H9 (cell line): Measurements from ENCODE around the gene INPP5A. TPM values are rescaled to one million over a fixed set of nuclear protein-coding genes. Genes with fewer than 3 reads are reported as not detected.

ENCODE experiments used
- DNase-seq: peaks from one replicate; pipeline ENCODE4 v3.0.0-alpha.2; 2017
- H2AFZ ChIP-seq: one replicate; pipeline ENCODE4 v1.6.1; 2013; ENCODE audit warnings: mild to moderate bottlenecking, low read length, control low read depth, moderate library complexity
- H2AK5ac ChIP-seq: 2 replicates; pipeline ENCODE4 v1.6.1; 2013; ENCODE audit warnings: low read length, control low read depth, mixed read lengths; ENCODE audit not compliant: insufficient read length
- H2BK120ac ChIP-seq: one replicate; pipeline ENCODE4 v1.6.1; 2013; ENCODE audit warnings: low read depth, mild to moderate bottlenecking, low read length, control low read depth, inconsistent platforms; ENCODE audit not compliant: poor library complexity, severe bottlenecking
- H2BK12ac ChIP-seq: 2 replicates; pipeline ENCODE4 v1.6.1; 2013; ENCODE audit warnings: low read length, control low read depth, mixed read lengths, low read depth; ENCODE audit not compliant: insufficient read length
- H2BK15ac ChIP-seq: 2 replicates; pipeline ENCODE4 v1.6.1; 2013; ENCODE audit warnings: low read depth, low read length, control low read depth
- H2BK20ac ChIP-seq: one replicate; pipeline ENCODE4 v1.6.1; 2013; ENCODE audit warnings: low read depth, mild to moderate bottlenecking, low read length, control low read depth, inconsistent platforms; ENCODE audit not compliant: poor library complexity, severe bottlenecking
- H2BK5ac ChIP-seq: 2 replicates; pipeline ENCODE4 v1.6.1; 2013; ENCODE audit warnings: low read length, control low read depth, mixed read lengths; ENCODE audit not compliant: insufficient read length
- H3K14ac ChIP-seq: 2 replicates; pipeline ENCODE4 v1.6.1; 2013; ENCODE audit warnings: low read length, control low read depth; ENCODE audit not compliant: insufficient read depth
- H3K18ac ChIP-seq: 2 replicates; pipeline ENCODE4 v1.6.1; 2013; ENCODE audit warnings: low read depth, mild to moderate bottlenecking, mixed read lengths, low read length, control low read depth; ENCODE audit not compliant: insufficient read length
- H3K23ac ChIP-seq: 2 replicates; pipeline ENCODE4 v1.6.1; 2013; ENCODE audit warnings: low read length, control low read depth, mixed read lengths, low read depth; ENCODE audit not compliant: insufficient read length
- H3K23me2 ChIP-seq: 2 replicates; pipeline ENCODE4 v1.6.1; 2013; ENCODE audit warnings: low read depth, mild to moderate bottlenecking, mixed read lengths, low read length, control low read depth; ENCODE audit not compliant: insufficient read length, poor library complexity, severe bottlenecking
- H3K27ac ChIP-seq: 2 replicates; pipeline ENCODE4 v1.5.1; 2013; ENCODE audit warnings: low read length, control low read depth, mixed read lengths, low read depth; ENCODE audit not compliant: insufficient read length
- H3K27me3 ChIP-seq: 2 replicates; pipeline ENCODE4 v1.6.1; 2013; ENCODE audit warnings: low read length, control low read depth, inconsistent platforms; ENCODE audit not compliant: insufficient read depth
- H3K4ac ChIP-seq: 2 replicates; pipeline ENCODE4 v1.6.1; 2013; ENCODE audit warnings: low read depth, mild to moderate bottlenecking, control low read depth, inconsistent platforms, low read length, moderate library complexity
- H3K4me1 ChIP-seq: 2 replicates; pipeline ENCODE4 v1.6.1; 2013; ENCODE audit warnings: low read length, control low read depth, inconsistent platforms; ENCODE audit not compliant: insufficient read depth
- H3K4me2 ChIP-seq: 2 replicates; pipeline ENCODE4 v1.6.1; 2013; ENCODE audit warnings: low read length, control low read depth, mixed read lengths; ENCODE audit not compliant: insufficient read length, insufficient read depth
- H3K56ac ChIP-seq: 2 replicates; pipeline ENCODE4 v1.6.1; 2013; ENCODE audit warnings: low read depth, mild to moderate bottlenecking, mixed read lengths, low read length, control low read depth; ENCODE audit not compliant: insufficient read length
- H3K79me1 ChIP-seq: 2 replicates; pipeline ENCODE4 v1.6.1; 2013; ENCODE audit warnings: low read depth, mild to moderate bottlenecking, moderate library complexity, low read length, control low read depth, inconsistent platforms; ENCODE audit not compliant: insufficient read depth, poor library complexity, severe bottlenecking
- H3K79me2 ChIP-seq: 2 replicates; pipeline ENCODE4 v1.6.1; 2013; ENCODE audit warnings: low read length, control low read depth, inconsistent platforms; ENCODE audit not compliant: insufficient read depth
- H3K9ac ChIP-seq: 2 replicates; pipeline ENCODE4 v1.6.1; 2013; ENCODE audit warnings: low read length, control low read depth, mixed read lengths; ENCODE audit not compliant: insufficient read length; ENCODE audit errors: extremely low read depth
- H3K9me3 ChIP-seq: one replicate; pipeline ENCODE4 v1.6.1; 2013; ENCODE audit warnings: low read depth, low read length, inconsistent platforms; ENCODE audit not compliant: control insufficient read depth
- H3T11ph ChIP-seq: one replicate; pipeline ENCODE4 v1.6.1; 2013; ENCODE audit warnings: mild to moderate bottlenecking, low read length, control low read depth, inconsistent platforms
- H4K20me1 ChIP-seq: one replicate; pipeline ENCODE4 v1.6.1; 2013; ENCODE audit not compliant: control insufficient read depth, insufficient read length, insufficient read depth
- H4K5ac ChIP-seq: 2 replicates; pipeline ENCODE4 v1.6.1; 2013; ENCODE audit warnings: low read depth, mild to moderate bottlenecking, mixed read lengths, low read length, control low read depth; ENCODE audit not compliant: insufficient read length
- H4K8ac ChIP-seq: replicated peaks from 2 replicates; pipeline ENCODE4 v1.6.1; 2013; ENCODE audit warnings: low read length, control low read depth, mixed read lengths, low read depth; ENCODE audit not compliant: insufficient read length
- H4K91ac ChIP-seq: 2 replicates; pipeline ENCODE4 v1.6.1; 2013; ENCODE audit warnings: low read depth, mild to moderate bottlenecking, moderate library complexity, mixed read lengths, low read length, control low read depth; ENCODE audit not compliant: insufficient read length
- H3K27ac Mint-ChIP-seq, 3 experiments: 2 replicates in 2 of 3; 3 replicates in 1 of 3; pipeline ENCODE4 v1.8.0; 2020 to 2021; ENCODE audit warnings: mixed read lengths in 3 of 3, mild to moderate bottlenecking in 1 of 3, moderate library complexity in 1 of 3
- H3K27me3 Mint-ChIP-seq: 2 replicates; pipeline ENCODE4 v1.8.0; 2021; ENCODE audit warnings: low read depth, mild to moderate bottlenecking, moderate library complexity, mixed read lengths
- H3K36me3 Mint-ChIP-seq, 3 experiments: 2 replicates in 2 of 3; 3 replicates in 1 of 3; pipeline ENCODE4 v1.8.0; 2020 to 2021; ENCODE audit warnings: low read depth in 3 of 3, mixed read lengths in 3 of 3; ENCODE audit not compliant: insufficient read depth in 1 of 3
- H3K4me1 Mint-ChIP-seq, 2 experiments: 2 replicates each; pipeline ENCODE4 v1.8.0; 2020; ENCODE audit warnings: mixed read lengths in 2 of 2
- H3K4me3 Mint-ChIP-seq, 2 experiments: 2 replicates in 1 of 2; 3 replicates in 1 of 2; pipeline ENCODE4 v1.8.0; 2020 to 2021; ENCODE audit warnings: mild to moderate bottlenecking in 2 of 2, mixed read lengths in 2 of 2, moderate library complexity in 1 of 2
- H3K9me3 Mint-ChIP-seq, 2 experiments: 2 replicates in 1 of 2; 3 replicates in 1 of 2; pipeline ENCODE4 v1.8.0; 2020; ENCODE audit warnings: mild to moderate bottlenecking in 2 of 2, mixed read lengths in 2 of 2, moderate library complexity in 1 of 2
- WGBS: extraction: QIAGEN DNeasy Blood & Tissue Kit; methylation state at CpG from one replicate; pipeline ENCODE4 v1.1.7; 2013; ENCODE audit warnings: missing lambda C conversion rate, low lambda C conversion rate, mixed read lengths; ENCODE audit not compliant: insufficient read length; ENCODE audit errors: extremely low coverage; 5-methylcytosine and 5-hydroxymethylcytosine counted together
- total RNA-seq: library from RNA; stranded (reverse); gene quantifications from 2 replicates; pipeline ENCODE4 v1.2.1, GENCODE V29; 2021
- TF ChIP-seq, protein P1 (sequence below): fragments of 200-600 bp; sonication (generic); conservative IDR thresholded peaks from 3 replicates; pipeline ENCODE4 v1.8.0; 2021; ENCODE audit warnings: antibody characterized with exemption, mild to moderate bottlenecking

Gene INPP5A
- total RNA-seq, 1 experiment from 2014 or later: 17.7 TPM

DNA sequence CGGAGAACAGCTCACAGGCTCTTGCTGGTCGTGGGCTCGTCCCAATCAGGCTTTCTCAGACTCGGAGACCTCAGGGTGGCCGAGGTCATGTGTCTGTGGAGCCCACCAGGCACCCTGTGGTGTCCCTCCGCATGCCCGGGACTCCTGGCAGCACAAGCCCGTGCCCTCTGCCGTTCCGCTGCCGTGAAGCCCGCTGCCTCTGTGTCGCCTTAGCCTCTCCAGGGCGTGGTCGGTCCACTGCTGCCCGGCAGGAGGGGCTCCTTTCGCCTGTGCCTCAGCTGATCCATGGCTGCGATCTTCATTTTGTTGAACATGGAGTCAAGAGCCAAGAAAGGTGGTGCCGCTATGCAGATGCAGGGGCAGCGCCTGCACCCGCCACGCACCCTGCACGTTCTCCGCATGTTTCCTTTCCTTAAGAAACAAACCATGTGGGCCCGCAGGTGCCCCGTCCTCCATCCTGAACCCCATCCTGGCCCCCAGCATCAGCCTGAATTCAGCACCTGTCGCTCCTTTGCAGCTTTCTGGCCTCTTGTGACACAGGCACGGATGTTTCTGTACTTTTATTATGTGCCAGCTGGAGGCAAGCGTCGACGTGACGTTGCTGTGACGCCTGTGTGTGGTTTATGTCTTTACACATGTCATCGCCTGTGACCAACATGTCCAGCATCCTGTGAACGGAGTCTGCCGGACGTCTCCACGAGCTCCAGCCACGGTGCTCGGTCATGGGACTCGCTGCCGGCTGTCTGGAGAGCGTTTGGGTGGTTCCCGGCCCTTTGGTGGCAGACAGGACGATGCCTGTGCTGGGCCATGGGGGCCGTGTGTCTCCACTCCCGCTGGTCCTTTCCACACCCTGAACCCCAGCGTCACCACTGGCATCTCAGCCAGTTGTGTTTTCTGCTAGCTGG, 178.4 kb downstream of the INPP5A start:
- H3K27ac ChIP-seq: no peak overlapping the region
- H3K4me1 Mint-ChIP-seq: peaks cover 10 to 24% of the 10 kb centered on the region in 2 experiments
- H3K36me3 Mint-ChIP-seq: peaks cover 0 to 3% (median 0%) of the 10 kb centered on the region in 3 experiments; a peak in 3 of 7 replicates
- TF ChIP-seq, protein P1, sequence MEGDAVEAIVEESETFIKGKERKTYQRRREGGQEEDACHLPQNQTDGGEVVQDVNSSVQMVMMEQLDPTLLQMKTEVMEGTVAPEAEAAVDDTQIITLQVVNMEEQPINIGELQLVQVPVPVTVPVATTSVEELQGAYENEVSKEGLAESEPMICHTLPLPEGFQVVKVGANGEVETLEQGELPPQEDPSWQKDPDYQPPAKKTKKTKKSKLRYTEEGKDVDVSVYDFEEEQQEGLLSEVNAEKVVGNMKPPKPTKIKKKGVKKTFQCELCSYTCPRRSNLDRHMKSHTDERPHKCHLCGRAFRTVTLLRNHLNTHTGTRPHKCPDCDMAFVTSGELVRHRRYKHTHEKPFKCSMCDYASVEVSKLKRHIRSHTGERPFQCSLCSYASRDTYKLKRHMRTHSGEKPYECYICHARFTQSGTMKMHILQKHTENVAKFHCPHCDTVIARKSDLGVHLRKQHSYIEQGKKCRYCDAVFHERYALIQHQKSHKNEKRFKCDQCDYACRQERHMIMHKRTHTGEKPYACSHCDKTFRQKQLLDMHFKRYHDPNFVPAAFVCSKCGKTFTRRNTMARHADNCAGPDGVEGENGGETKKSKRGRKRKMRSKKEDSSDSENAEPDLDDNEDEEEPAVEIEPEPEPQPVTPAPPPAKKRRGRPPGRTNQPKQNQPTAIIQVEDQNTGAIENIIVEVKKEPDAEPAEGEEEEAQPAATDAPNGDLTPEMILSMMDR: no peak
- no peak overlapping the region for H2BK15ac ChIP-seq
- H3K4ac ChIP-seq: no peak overlapping the region
- H3K23ac ChIP-seq: no peak overlapping the region
- H3K27me3 ChIP-seq: no peaks in the 10 kb centered on the region
- no peak for DNase-seq
- peaks cover 3% of the 10 kb centered on the region; the same call in 1 of the 2 replicates for H3K27me3 Mint-ChIP-seq
- no peaks in the 10 kb centered on the region for H3K4me1 ChIP-seq
- H3T11ph ChIP-seq: no peak overlapping the region
- peaks cover 0 to 7% of the 10 kb centered on the region in 2 experiments; a peak in 3 of 5 replicates for H3K9me3 Mint-ChIP-seq
- H3K14ac ChIP-seq: peak overlapping the region; percentile 8; the same call in 1 of the 2 replicates
- H4K20me1 ChIP-seq: no peaks in the 10 kb centered on the region
- H3K9me3 ChIP-seq: no peaks in the 10 kb centered on the region
- no peak overlapping the region for H4K91ac ChIP-seq
- no peak overlapping the region for H3K27ac Mint-ChIP-seq
- H3K79me2 ChIP-seq: no peaks in the 10 kb centered on the region
- no peak overlapping the region for H2BK5ac ChIP-seq
- no peaks in the 10 kb centered on the region for H3K79me1 ChIP-seq
- H3K18ac ChIP-seq: no peak overlapping the region
- no peak overlapping the region for H2BK120ac ChIP-seq
- no peak overlapping the region for H4K5ac ChIP-seq
- no peak overlapping the region for H3K4me3 Mint-ChIP-seq
- no peak overlapping the region for H4K8ac ChIP-seq
- no peak overlapping the region for H2BK12ac ChIP-seq
- H2BK20ac ChIP-seq: no peak overlapping the region
- H3K9ac ChIP-seq: no peak overlapping the region
- no peak overlapping the region for H2AFZ ChIP-seq
- no peak overlapping the region for H3K4me2 ChIP-seq
- no peaks in the 10 kb centered on the region for H3K23me2 ChIP-seq
- no peak overlapping the region for H3K56ac ChIP-seq
- WGBS: no CpG with 5 or more reads among the region's 48 CpGs
- H2AK5ac ChIP-seq: no peak overlapping the region
